H1 (cell line): Measurements from ENCODE around the gene IMP3. TPM values are rescaled to one million over a fixed set of nuclear protein-coding genes. Genes with fewer than 3 reads are reported as not detected.

Source experiments
- JUND ChIP-seq: IDR thresholded peaks from 2 replicates; pipeline ENCODE4 v1.6.1; 2011; ENCODE audit warnings: mild to moderate bottlenecking, improper control_type of control experiment, low read length
- polyA plus RNA-seq, 7 experiments: library from polyadenylated mRNA; depleted of rRNA in 3 of 7; stranded (reverse) in 5 of 7; unstranded in 2 of 7; fragments of >200 nt in 5 of 7; fragments of 200-250 nt in 2 of 7; gene quantifications; 1 replicate in 5 of 7; 2 replicates in 1 of 7; 4 replicates in 1 of 7; pipeline versions ENCODE4 v1.2.1 to v1.2.3, GENCODE V29; 2011 to 2013; ENCODE audit warnings: missing spikeins in 2 of 7, mixed read lengths in 2 of 7
- total RNA-seq: library from RNA; stranded (reverse); fragmentation: NEBNext Ultra II Directional; extraction: Animal tissue kit (Norgen Biotek cat#: 25700); gene quantifications from 2 replicates; pipeline ENCODE4 v1.2.1, GENCODE V29; 2021

Gene IMP3
- total and polyA plus RNA-seq, 2 of the 8 experiments (the other 6 are each of a cell fraction or from before 2014, with no cell fraction given): 114 to 273 TPM

DNA sequence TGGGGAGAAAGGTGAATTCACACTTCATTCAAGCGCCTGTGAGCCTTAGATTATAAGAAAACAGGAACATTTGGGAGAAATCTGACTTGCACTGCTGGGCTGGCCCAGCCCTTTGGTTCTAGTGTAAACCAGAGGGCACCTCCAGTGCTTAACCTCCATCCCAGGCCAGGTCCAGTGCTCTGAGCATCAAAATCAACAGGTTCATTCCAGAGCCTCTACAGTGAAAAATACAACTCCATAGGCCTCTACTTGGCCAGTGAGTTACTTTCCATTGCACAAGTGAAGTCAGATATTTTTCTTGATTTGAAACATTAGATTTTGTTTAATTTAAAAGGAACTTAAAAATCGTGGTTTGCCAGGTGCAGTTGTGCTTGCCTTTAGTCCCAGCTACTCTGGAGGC is 17.5 kb downstream of the IMP3 start (continued):
- no peak for TF ChIP-seq JUND
